ENCODE measurements around the gene CLDN22.
A peak's percentile ranks its signal among the peaks of the same experiment; 100 is the strongest.
"Not testable (repeated sequence)": the region's sequence is repeated elsewhere in the genome, so short reads cannot be mapped to it uniquely, and the experiment has no call there.

The CLDN22 gene

DNA sequence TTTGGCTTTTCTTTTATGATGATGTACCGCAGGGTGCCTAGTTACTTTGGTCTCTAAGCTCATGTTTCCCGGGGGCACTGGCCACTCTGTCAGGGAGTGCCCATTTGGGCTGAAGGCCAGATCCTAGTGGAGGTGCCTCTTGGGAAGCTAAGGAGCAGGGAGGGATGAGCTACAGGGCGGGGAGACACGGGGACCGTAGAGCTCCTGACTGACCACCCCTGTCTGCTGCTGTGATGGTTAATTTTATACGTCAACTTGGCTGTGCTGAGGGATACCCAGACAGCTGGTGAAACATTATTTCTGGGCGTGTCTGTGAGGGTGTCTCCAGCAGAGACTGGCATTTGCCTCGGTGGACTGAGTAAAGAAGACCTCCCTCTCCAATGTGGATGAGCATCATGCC lies 27.1 kb upstream of the CLDN22 start:
- DNase-seq (ENCODE audit: low spot score), result peak; percentile 39

DNA sequence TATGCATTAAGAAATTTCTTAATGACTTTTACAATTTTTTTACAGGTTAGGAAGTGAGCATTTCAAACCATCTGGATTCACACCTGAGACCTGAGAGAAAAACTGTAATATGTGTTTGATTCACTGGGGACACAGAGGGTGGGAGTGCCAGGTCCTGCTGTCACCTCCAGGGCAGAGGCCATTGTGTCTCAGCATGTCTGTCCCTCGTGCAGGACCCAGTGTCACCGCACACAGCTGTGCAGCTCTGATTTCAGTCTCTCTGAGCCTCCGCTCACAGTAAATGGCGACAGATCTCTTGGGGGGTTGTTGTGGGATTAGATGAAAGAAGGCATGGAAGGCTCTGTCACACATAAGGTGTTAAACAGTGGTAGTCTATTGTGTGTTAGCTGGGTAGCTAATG lies 25.2 kb upstream of the CLDN22 start:
- DNase-seq (ENCODE audit: low spot score), result no peak

DNA sequence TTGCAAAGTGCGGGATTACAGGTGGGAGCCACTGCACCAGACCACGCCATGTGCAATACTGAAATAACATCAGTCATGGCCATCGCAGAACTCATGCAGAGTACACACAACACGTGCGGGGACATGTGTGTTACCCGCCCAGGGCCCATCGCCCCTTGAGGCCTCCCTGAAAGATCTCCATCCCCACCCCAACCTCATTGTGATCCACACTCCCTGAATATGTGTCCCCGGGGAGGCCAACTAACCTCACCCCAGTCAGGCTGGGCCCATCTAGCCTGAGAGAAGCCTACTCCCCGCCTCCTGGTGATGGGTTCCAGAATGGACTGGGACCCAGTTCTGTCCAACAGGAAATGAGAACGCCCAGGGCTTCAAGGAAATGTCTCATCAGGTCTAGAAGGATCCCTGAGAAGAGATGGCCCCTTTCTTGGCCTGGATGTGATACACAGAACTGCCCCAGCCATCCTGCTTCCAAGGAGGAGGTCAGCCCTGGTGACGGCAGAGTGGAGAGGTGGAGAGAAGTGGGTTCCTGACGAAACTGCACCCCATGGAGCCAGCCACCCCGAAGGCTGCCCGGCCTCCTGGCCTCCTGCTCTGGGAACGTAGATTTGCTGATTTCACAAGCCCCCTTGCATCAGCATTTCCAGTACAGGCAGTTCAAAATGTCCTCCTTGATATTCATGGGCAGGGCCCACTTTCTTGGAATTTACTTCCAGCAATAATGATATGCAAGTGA lies 24.6 kb upstream of the CLDN22 start:
- no peak for DNase-seq (ENCODE audit: low spot score)

DNA sequence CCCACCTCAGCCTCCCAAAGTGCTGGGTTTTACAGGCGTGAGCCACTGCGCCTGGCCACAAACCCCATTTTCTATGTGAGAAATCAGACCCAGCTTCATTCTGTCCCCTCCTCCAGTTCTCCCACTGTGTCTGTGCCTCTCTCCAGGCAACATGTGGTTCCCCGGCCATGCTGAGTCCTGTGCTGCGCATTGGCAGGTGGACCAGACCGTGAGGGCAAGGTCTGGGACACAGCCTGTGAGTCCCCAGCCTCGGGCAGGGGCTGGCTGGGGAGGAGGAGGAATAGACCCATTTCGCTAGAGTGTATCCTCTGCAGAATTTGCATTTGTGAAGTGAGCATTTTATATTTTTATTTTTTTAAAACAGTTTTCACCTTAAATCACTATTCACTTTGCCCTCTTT lies 23.7 kb upstream of the CLDN22 start:
- no peak for DNase-seq (ENCODE audit: low spot score)

DNA sequence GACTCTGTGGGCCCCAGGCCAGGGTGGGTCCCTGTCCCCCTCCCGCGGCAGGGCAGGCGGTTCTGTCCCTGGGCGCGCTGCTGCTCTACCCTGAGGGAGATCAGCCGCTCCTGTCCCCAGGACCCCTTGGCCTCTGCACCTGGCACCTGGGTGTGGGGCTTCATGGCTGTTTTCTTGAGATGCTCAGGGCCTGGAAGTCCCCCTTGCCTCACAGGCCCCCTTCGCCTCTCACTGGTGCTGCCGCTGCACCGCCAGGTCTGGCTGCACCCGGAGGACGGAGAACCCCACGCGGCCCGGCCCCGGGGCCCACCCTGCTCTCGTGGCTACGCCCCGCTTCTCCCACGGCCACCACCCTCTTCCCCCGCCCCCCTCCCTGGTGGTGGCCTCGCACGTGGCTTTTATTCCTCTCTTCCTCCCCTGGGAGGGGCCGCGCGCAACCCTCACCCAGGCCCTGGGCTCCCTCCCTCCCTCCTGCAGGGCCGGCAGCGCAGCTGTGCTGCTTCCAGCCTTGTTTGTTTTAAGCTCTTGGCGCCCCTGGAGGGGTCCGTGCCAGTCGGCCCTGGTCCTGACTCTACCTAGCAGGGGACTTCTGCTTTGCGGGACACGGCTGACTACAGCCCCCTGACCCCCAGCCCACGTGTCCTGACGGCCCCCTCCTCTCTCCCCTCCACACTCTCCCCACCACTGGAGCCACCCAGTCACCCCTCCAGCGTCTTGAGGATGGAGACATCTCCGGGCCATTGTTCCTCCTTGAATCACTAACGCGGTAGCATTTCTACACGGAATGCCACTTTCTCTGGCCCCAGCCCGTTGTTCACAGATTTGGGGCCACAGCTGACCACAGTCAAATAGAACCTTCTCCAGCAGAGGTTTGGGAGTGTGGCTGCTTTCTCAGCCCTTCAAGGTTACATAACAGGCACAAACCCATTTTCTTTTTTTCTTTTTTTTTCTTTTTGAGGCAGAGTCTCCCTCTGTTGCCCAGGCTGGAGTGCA lies 22.8 kb upstream of the CLDN22 start:
- no peak for DNase-seq (ENCODE audit: low spot score)

DNA sequence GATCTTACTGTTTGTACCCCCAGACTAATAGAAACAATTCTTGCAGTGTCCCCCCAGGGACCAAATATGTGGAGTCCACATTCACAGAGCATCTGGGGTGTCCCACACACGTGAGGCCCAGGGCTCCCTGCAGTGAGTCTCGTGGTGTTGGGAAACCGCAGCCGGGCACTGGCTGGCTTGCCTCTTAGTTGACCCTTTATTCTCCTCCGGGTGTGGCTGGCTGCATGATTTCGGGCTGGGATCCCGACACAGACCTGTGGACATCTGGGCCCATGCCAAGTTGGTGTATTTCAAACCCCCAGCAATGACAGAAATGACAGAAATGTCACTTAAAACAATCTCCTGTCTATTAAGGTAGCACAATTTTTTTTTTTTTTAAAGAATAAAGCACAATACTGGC lies 17.8 kb upstream of the CLDN22 start:
- DNase-seq (ENCODE audit: low spot score), result no peak

DNA sequence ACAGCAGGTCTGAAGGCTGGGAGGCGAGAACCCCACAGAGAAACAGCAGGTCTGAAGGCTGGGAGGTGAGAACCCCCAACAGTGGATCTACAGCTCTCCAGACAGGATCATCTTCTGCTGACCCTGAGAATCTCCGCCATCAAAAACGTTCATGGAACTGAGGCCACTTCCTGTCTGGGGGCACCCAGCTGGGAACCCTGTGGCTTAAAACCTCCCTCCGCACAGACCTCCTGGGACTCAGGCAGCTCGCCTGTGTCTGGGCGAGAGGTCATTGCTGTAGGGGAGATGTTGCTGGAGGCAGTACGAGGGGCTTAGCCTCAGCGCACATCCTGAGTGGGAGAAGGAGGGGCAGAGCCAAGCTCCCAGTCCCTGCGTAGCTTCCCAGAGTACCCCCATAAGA lies 17.3 kb upstream of the CLDN22 start:
- no peak for DNase-seq (ENCODE audit: low spot score)

DNA sequence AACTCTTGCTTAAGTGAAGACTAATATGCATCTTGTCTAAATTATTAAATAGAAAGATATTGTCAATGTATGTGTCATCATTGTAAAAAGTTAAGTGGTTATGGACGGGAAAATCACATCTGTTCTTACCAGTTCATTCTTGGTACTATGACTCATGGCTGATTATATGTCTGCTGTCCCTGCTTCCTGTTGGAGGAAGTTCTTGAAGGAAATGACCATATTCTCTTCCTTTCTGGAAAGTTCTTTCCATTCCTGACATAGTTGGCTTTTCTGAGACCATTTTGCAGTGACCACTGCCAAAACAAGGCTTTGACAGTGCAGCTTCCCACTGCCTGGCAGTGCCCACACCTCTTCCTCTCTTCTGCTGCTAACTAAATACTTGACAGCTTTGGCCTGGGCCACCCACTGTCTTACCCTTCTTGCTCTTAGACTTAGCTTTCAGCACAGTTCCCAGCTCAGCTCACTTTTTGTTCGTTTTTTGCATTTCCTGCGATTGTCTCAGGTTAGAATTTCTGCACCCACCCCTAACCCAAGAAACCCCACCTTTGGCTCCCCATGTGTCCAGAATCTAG lies 15.4 kb upstream of the CLDN22 start:
- peak; percentile 92 for DNase-seq (ENCODE audit: low spot score)

DNA sequence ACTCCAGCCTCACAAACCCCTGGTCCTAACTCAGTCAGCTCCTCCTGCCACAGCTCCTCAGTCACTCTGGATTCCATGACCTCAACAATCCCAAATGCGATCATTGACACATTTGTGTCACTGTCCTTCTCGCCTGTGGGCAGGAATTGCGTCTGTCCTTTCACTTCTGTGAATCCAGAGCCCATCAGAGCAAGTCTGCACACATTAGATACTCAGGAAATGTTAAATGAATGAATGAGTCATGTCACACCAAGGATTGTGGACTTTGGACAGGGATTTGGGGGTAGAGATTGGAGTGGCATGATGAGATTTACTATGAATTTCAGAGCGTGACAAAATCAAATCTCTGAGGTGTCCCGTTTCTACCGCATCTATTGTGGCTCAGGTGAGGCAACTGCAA lies 13.9 kb upstream of the CLDN22 start:
- DNase-seq (ENCODE audit: low spot score), result peak; percentile 84

DNA sequence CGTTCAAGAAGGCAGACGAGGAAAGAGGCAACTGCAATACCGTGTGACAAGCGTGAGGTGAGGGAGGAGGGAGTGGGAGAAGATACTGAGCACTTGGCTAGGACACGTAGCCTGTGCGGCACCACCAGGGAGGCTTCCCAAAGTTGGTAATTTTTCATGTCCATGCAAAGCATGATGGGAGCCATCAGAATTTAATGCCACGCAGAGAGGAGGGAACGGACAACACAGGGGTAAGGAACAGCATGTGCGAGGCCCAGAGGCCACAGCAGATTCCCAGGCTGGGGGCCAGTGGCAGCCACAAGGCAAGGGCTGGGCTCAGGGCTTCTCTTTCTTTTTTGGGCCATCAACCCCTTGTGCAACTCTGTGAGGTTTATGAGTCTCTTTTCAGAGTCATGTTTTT lies 13.1 kb upstream of the CLDN22 start:
- no peak for DNase-seq (ENCODE audit: low spot score)

DNA sequence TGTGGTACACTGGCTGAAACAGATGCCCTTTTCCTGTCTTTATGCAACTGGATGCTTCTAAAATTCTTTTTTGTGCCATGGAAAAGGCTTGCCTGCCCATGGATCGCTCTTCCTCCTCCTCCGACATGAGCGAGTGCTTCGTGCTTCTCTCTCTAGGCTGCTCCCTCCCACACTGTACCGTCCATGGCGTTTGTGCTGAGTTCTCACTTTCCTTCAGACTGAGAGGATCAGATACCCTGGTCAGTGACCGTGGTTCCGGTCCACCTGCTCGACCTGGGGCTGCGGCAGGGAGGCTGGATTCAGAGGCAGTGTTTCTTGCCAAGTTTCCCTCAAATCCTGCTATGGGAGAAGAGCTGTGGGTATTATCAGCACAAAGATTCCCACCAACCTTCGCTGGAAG lies 12.4 kb upstream of the CLDN22 start:
- peak; percentile 44 for DNase-seq (ENCODE audit: low spot score)

DNA sequence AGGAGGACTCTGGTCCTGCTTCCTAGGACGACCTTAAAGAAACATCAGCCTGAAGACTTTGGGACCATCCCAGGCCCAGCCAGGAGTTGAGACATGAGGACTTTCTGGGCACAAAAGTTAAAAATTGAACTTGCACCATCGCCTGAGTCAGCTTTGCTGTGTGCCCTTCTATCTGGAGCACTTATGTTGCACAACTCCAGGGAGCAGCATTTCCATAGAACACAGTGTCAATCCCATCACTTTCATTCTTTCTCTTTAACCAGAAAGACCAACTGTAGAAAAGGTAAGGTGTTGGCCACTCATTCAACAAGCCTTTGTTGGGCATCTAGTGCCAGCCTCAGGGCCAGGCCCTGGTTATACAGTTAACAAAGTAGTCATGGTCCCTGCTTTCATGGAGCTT lies 10.8 kb upstream of the CLDN22 start:
- no peak for DNase-seq (ENCODE audit: low spot score)

DNA sequence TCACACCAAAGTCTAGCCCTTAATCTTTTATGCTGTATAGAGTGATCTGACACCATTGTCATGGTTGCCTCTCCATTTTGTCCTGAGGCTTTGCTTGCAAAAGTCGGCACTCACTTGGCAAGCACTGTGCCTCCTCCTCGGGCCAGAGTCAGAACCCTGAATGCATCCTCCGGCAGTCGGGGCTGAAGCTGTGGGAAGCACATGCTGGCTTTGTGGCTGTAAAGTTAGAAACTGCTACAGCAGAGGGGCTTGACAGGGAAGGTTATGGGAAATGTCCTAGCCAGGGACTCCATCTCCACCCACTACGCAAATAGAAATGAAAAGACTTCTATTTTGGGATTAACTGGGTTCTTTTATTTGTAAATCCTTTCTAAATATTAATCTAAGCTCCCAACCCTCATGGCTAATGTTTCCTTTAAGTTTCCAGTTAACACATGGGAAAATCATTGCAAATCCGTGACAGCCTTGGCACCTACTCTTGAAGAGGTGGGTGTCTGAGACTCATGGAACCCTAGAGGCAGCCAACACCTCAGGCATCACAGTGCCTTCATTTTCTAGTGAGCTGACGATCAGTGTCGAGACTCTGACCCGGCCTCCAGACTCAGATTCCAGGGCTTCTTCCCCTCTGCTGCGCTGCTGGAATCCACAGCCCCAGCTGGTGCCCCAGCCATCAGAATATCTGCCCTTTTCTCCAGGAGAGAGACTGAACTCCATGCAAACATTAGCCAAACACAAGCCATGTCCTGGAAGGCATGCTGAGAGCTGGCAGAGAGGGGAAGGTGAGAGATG lies 10.1 kb upstream of the CLDN22 start:
- no peak for DNase-seq (ENCODE audit: low spot score)

DNA sequence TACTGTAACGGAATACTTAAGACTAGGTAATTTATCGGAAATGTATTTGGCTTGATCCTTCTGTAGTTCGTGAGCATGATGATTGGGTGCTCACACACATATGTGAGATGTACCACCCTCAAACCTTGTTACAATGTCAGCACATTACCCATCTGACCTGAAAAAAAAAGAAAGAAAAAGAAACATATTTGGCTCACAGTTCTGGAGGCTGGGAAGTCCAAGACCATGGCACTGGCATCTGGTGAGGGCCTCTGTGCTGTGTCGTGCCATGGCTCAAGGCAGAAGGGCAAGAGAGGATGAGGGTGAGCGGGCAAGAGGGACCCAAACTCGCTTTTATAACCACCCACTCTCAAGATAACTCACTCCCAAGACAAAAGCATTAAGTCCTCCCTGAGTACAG lies 9.2 kb upstream of the CLDN22 start:
- DNase-seq (ENCODE audit: low spot score), result no peak

DNA sequence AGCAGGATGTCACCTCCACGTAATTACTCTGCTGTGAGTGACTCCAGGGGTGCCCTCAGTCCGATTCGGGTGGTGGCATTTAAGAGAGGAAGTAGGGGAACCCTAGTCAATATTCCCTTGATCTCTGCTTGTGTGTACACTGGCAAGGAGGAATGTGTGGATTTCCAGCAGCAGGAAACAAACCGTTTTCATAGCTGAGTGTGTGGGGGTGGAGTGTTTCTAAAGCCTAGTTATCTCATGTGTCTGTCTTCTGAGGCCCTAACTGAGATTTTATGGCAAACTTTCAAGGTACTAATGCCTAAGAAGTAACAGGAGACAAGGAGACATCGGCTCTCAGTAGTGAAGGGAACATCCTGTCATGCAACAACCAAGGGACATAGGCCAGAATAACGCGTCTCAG lies 8.8 kb upstream of the CLDN22 start:
- DNase-seq (ENCODE audit: low spot score), result peak; percentile 19

DNA sequence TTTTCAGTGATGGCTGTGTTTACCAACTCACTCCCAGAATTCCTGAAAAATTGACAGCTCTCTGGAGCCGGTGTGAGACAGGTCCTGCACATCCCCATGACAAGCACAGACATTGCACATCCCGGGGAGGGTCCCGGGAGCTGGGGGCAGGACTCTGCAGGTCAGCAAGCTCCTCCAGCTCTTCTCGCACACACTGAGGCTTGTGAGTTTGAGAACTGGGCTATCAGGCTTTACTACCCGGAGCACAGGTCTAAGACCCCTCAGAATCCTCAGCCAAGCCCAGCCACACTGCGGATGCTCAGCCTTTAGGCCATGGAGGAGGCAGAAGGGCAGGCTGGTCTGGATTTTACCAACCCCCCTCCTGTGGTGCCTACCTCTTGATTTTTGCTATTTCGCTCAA lies 7.8 kb upstream of the CLDN22 start:
- DNase-seq (ENCODE audit: low spot score), result no peak

DNA sequence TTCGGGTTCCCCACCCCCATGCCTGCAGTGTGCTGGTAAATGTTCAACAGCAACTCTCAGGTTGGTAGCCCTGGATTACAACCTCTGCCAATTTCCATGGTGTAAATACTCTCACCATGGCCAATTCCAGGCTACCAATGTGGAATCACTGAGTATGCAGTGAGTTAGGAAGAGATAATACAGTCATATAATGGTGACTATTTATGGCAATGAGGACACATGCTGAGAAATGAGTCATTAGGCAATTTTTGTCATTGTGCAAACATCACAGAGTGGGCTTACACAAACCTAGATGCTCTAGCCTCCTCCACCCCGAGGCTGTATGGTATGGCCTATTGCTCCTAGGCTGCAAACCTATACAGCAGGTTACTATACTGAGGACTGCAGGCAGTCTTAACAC lies 6.8 kb upstream of the CLDN22 start:
- peak; percentile 52 for DNase-seq (ENCODE audit: low spot score)

DNA sequence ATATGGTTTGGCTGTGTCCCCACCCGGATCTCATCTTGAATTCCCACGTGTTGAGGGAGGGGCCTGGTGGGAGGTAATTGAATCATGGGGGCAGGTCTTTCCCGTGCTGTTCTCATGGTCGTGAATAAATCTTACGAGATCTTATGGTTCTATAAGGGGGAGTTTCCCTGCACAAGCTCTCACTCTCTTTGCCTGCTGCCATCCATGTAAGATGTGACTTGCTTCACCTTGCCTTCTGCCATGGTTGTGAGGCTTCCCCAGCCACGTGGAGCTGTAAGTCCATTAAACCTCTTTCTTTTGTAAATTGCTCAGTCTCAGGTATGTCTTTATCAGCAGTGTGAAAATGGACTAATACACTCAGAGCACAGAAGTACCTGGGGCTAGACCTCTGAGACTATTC lies 6.3 kb upstream of the CLDN22 start:
- DNase-seq (ENCODE audit: low spot score), result not testable (repeated sequence)

DNA sequence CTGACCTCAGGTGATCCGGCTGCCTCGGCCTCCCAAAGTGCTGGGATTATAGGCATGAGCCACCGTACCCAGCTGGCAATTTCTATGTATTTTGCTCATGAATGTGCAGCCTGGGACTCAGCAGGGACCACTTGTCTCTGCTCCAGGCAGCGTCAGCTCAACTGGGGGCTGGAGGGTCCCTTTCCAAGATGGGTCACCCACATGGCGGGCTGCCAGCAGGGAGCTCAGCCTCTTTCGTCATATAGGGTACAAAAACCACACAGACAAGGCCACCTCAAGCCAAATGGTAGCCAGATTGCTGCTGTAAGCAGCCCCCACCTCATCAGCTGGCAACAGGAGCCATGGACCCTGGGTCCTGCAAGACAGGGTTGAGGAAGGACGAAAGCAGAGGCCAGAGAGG lies 4.5 kb upstream of the CLDN22 start:
- no peak for DNase-seq (ENCODE audit: low spot score)

DNA sequence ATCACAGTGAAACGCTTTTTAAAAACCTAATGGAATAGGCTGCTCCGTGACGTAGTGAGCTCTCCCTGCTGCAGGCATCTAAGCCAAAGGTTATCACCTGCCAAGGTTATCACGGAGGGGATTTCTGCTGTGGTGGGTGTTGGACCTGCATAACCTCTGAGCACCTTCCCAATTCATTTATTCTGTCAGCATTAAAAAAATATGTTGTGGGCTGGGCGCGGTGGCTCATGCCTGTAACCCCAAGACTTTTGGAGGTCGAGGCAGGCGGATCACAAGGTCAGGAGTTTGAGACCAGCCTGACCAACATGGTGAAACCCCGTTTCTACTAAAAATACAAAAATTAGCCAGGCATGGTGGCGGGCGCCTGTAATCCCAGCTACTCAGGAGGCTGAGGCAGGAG lies 4.0 kb upstream of the CLDN22 start:
- not testable (repeated sequence) for DNase-seq (ENCODE audit: low spot score)

DNA sequence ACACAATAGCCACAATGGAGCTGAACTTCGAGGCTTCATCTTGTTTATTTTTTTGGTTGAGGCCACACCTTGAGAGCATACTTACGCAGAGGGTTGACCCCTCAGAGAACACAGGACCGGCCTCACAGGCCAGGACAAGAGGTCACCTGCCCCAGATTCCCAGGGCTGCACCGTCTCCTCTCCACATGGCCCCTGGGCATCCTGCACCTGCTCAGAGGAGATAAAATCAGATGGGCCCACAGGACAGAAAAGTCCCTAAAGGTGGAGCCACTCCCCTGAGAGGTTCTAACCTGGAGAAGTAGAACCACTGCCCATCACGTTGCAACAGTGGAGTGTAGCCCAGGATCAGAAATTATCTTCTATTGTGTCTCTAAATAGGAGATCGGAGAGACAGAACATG lies 3.2 kb upstream of the CLDN22 start:
- no peak for DNase-seq (ENCODE audit: low spot score)

DNA sequence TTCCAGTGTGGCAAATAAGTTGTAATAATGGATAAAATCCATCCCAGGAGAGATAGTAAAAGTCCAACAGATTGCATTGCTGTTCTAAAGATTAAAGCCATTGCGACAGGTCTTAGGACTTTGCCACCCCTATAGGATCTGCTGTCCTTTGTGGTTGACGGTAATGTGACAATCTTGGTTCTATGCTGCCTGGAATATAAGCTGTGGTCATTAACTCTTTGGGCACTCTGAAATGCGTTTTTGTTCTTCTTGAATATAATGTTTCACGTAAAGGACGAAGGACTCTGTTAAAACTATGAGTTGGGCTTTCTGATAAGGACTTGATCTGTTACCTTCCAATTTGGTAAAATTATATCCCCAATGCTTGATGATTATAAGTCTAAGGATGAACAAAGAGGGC lies 2.2 kb upstream of the CLDN22 start, which contains the start of gene CLDN24:
Gene CLDN24 (minus strand): TSS at position 101 of the 400 bp plus-strand sequence. CDS start 0 bp downstream, at position 101.
- DNase-seq (ENCODE audit: low spot score), result no peak

All from kidney tubule cell (primary cell).